Endothelial cell (in vitro differentiated cells): ENCODE results near the gene CEACAM21. TPM values are rescaled to one million over a fixed set of nuclear protein-coding genes. Genes with fewer than 3 reads are reported as not detected.

Experiments used
- DNase-seq: peaks from one replicate; pipeline ENCODE4 v3.0.0; 2021; ENCODE audit warnings: low spot score
- H3K27ac Mint-ChIP-seq: one replicate; pipeline ENCODE4 v1.8.0; 2021; ENCODE audit warnings: mixed read lengths, inconsistent platforms; ENCODE audit not compliant: unreplicated experiment
- H3K27me3 Mint-ChIP-seq: one replicate; pipeline ENCODE4 v1.8.0; 2021; ENCODE audit warnings: mild to moderate bottlenecking, moderate library complexity, mixed read lengths, inconsistent platforms; ENCODE audit not compliant: unreplicated experiment
- H3K36me3 Mint-ChIP-seq: one replicate; pipeline ENCODE4 v1.8.0; 2021; ENCODE audit warnings: mild to moderate bottlenecking, low read depth, mixed read lengths, inconsistent platforms; ENCODE audit not compliant: unreplicated experiment
- H3K4me1 Mint-ChIP-seq: one replicate; pipeline ENCODE4 v1.8.0; 2021; ENCODE audit warnings: mild to moderate bottlenecking, mixed read lengths, inconsistent platforms; ENCODE audit not compliant: unreplicated experiment
- H3K4me3 Mint-ChIP-seq: one replicate; pipeline ENCODE4 v1.8.0; 2021; ENCODE audit warnings: mild to moderate bottlenecking, mixed read lengths, inconsistent platforms; ENCODE audit not compliant: unreplicated experiment
- H3K9me3 Mint-ChIP-seq: one replicate; pipeline ENCODE4 v1.8.0; 2021; ENCODE audit warnings: mixed read lengths, inconsistent platforms; ENCODE audit not compliant: unreplicated experiment
- CTCF ChIP-seq: fragments of 200-600 bp; sonication (generic); IDR thresholded peaks from one replicate; pipeline ENCODE4 v1.5.0; 2021; ENCODE audit warnings: antibody characterized with exemption; ENCODE audit not compliant: unreplicated experiment
- total RNA-seq: library from RNA; stranded (reverse); fragmentation: NEBNext Ultra II Directional; extraction: Animal tissue kit (Norgen Biotek cat#: 25700); gene quantifications from one replicate; pipeline ENCODE4 v1.2.1, GENCODE V29; 2021; ENCODE audit not compliant: unreplicated experiment

The CEACAM21 gene
- total RNA-seq, 1 donor from 2014 or later: 74.1 TPM

- Mint-ChIP-seq H3K4me1 (peaks cover 69% of the 10 kb centered on the region), H3K27me3 (peaks cover 5% of the 10 kb centered on the region), H3K4me3 (peak overlapping the region; percentile 99), H3K9me3 (peaks cover 28% of the 10 kb centered on the region), H3K27ac (peak overlapping the region; percentile 98), H3K36me3 (peaks cover 46% of the 10 kb centered on the region)
- TF ChIP-seq CTCF: no peak
- DNase-seq: no peak
Measured at GRCh38 chr19:41549884-41550283, 26.1 kb upstream of the CEACAM21 start.

GRCh38 chr19:41551212-41551610, 24.8 kb upstream of the CEACAM21 start:
- Mint-ChIP-seq H3K27me3 (peaks cover 2% of the 10 kb centered on the region), H3K27ac (peak overlapping the region; percentile 57), H3K4me3 (peak overlapping the region; percentile 99), H3K36me3 (peaks cover 59% of the 10 kb centered on the region), H3K4me1 (peaks cover 65% of the 10 kb centered on the region), H3K9me3 (peaks cover 28% of the 10 kb centered on the region)
- DNase-seq: no peak
- no peak for TF ChIP-seq CTCF

GRCh38 chr19:41551711-41552110, 24.3 kb upstream of the CEACAM21 start:
- H3K4me3 Mint-ChIP-seq: peak overlapping the region; percentile 99
- TF ChIP-seq CTCF: no peak
- peaks cover 2% of the 10 kb centered on the region for H3K27me3 Mint-ChIP-seq
- H3K36me3 Mint-ChIP-seq: peaks cover 60% of the 10 kb centered on the region
- H3K4me1 Mint-ChIP-seq: peaks cover 65% of the 10 kb centered on the region
- no peak for DNase-seq
- H3K9me3 Mint-ChIP-seq: peaks cover 28% of the 10 kb centered on the region
- peak overlapping the region; percentile 30 for H3K27ac Mint-ChIP-seq

- H3K36me3 Mint-ChIP-seq: peaks cover 67% of the 10 kb centered on the region
- no peak overlapping the region for H3K27ac Mint-ChIP-seq
- H3K4me1 Mint-ChIP-seq: peaks cover 66% of the 10 kb centered on the region
- peaks cover 28% of the 10 kb centered on the region for H3K9me3 Mint-ChIP-seq
- no peak for DNase-seq
- peaks cover 2% of the 10 kb centered on the region for H3K27me3 Mint-ChIP-seq
- TF ChIP-seq CTCF: no peak
- peak overlapping the region; percentile 85 for H3K4me3 Mint-ChIP-seq
Measured at GRCh38 chr19:41552558-41552957, 23.4 kb upstream of the CEACAM21 start.

- no peak for TF ChIP-seq CTCF
- H3K27me3 Mint-ChIP-seq: peaks cover 2% of the 10 kb centered on the region
- peaks cover 65% of the 10 kb centered on the region for H3K4me1 Mint-ChIP-seq
- H3K27ac Mint-ChIP-seq: no peak overlapping the region
- DNase-seq: no peak
- peaks cover 72% of the 10 kb centered on the region for H3K36me3 Mint-ChIP-seq
- peaks cover 28% of the 10 kb centered on the region for H3K9me3 Mint-ChIP-seq
- H3K4me3 Mint-ChIP-seq: peak overlapping the region; percentile 72
Measured at GRCh38 chr19:41553804-41554203, 22.2 kb upstream of the CEACAM21 start.
